HUDEP-2 (cell line): ENCODE measurements around the gene AMZ2.

ENCODE experiments used
- DNase-seq, 76 experiments: peaks; one replicate each; lab custom pipeline; 2025; ENCODE audit not compliant: unreplicated experiment in 76 of 76; lab: John Stamatoyannopoulos, UW

Gene AMZ2

DNA sequence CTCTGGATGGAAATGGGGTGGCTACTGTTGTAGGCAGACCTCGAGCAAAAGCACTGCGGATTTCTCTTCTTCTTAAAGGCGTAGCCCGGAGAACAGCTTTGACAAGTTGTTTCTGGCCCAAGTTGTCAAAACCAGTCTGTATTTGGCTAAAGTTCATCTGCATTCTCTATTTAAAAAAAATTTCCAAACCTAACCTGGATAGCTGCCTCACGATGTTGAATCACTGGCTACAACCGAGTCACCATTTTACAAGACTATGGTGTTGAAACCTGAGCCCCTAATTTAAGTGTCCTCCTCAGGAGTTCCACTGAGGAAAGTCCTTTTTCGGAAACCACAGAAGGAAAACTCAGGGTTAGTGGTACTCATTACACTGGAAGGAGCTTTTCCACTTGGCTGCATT, 41.6 kb downstream of the AMZ2 start:
- no peak for DNase-seq

GRCh38 chr17:68289936-68290267, 42.1 kb downstream of the AMZ2 start:
- DNase-seq = no peak

- DNase-seq = peak in 2 of 76 experiments; percentile 14 to 17
Observed at GRCh38 chr17:68290268-68290954, 42.6 kb downstream of the AMZ2 start.

GRCh38 chr17:68290955-68291835, 43.4 kb downstream of the AMZ2 start, which contains the start of the genes ARSG and SLC16A6:
Gene ARSG (plus strand): TSS chr17:68291495. CDS start chr17:68307494, 15,999 bp downstream.
Gene SLC16A6 (minus strand): TSS chr17:68291127. CDS start chr17:68278320, 12,807 bp downstream.
- peak in 68 of 76 experiments; percentile 9 to 79 (median 47) for DNase-seq

- peak in 56 of 76 experiments; percentile 5 to 83 (median 45) for DNase-seq
Observed at GRCh38 chr17:68291836-68292688, 44.2 kb downstream of the AMZ2 start.

- DNase-seq = no peak
Observed at GRCh38 chr17:68292689-68293040, 44.8 kb downstream of the AMZ2 start.

DNA sequence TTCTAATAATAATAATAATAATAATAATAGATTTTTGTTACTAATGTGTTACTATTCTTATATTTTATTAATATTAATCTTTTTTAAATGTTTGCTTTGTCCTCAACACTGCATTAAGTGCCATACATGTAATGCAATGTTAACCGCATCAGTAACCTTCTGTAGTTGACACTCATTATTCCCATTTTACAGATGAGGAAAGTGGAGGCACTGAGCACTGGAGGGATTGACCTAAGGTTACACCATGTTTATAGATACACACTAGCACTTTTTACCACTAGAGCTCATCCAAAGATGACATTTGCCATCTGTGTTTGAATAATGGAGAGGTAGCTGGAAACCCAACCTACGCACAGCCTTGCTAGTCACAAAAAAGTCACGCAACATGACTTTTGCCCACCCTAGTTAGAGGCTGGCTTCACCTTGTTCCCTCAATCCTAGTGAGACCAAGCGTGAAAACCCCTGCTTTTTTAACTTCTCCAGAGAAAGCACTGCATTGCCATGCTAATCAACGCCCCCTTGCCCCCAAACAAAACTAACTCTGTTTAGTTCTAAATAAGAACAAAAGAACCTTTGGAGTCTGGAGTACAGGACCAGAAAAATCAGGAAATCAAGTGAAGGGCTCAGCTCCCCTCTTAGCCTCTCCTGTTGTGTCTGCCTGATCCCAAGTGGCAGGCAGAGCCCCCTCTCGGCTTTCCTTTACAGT, 45.8 kb downstream of the AMZ2 start:
- DNase-seq = no peak

- DNase-seq = no peak
Observed at GRCh38 chr17:68294196-68294555, 46.3 kb downstream of the AMZ2 start.

- DNase-seq = no peak
Observed at GRCh38 chr17:68294617-68295016, 46.8 kb downstream of the AMZ2 start.

DNA sequence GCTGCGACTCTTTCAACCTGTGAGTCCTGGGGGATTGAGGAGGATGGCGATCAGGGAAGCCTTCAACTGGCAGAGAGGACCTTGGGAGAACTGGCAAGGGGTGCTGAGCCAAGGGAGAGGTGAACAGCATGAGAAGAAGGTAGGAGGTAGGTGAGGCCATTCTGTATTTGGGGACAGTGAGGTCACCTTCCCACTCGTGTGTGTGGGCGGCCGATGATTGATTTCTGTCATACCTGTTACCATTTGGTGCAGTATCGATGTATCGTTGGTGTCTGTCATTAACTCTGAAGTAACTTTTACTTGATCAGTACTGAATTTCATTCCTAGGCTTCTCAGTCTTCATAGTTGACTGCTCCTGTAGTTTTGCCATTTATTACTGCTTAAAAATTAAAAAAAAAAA, 47.2 kb downstream of the AMZ2 start:
- DNase-seq = no peak

DNA sequence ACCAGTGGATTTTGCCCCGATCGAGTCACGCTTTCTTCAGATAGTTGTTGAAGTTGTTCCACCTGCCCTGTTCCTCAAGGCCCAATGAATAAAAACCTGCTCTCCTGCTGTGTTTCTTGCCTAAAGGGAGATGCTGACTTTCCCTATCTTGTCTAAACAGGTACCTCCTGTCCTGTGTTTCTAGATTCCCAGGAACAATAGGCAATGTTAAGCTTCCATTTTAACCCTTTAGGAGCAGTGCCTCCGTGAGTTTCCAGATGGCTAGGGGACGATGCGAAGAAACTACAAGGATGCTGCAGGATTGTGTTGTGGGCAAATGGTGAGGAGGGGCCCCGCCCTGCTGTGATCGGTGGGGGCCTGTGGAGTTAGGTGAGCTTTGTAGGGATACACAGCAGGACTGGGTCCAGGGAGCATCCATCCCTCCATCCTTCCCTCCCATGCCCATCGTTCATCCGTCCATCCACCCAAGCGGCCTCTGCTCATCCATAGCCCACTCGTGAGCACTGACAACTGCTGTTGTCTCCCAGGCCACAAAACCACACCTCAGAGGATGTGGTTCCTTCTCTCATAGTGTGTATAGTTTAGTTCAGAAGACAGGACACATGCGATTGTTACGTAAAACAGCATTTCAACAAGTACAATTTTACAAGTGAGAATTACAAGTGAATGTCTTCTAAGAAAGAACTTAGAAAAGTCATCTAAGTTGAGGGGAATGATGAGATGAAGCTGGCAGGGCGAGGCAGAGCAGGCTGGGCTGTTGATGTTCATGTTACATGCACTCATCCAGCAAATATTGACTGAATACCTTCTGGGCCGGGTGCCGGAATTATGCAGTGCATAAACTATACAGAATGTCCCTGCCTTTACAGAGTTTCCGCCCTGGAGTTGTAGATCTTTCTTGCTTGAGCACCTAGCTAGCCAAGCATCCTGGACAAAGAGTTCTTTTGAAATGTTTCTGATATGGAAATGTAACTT, 48.7 kb downstream of the AMZ2 start:
- no peak for DNase-seq

- DNase-seq = no peak
Observed at GRCh38 chr17:68297195-68297594, 49.4 kb downstream of the AMZ2 start.

- DNase-seq = no peak
Observed at GRCh38 chr17:68298601-68299000, 50.8 kb downstream of the AMZ2 start.

DNA sequence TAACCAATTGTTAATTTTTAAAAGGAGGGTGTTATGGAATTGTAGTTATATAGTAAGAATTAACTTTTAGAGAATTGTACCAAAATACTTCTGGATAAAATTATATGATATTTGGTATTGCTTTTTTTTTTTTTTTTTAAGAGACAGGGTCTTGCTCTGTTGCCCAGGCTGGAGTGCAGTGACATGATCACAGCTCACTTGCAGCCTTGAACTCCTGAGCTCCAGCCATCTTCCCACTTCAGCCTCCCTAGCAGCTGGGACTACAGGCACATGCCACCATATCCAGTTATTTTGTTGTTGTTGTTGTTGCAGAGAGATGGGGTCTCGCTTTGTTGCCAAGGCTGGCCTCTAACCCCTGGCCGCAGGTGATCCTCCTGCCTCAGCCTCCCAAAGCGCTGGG, 52.0 kb downstream of the AMZ2 start:
- no peak for DNase-seq

DNA sequence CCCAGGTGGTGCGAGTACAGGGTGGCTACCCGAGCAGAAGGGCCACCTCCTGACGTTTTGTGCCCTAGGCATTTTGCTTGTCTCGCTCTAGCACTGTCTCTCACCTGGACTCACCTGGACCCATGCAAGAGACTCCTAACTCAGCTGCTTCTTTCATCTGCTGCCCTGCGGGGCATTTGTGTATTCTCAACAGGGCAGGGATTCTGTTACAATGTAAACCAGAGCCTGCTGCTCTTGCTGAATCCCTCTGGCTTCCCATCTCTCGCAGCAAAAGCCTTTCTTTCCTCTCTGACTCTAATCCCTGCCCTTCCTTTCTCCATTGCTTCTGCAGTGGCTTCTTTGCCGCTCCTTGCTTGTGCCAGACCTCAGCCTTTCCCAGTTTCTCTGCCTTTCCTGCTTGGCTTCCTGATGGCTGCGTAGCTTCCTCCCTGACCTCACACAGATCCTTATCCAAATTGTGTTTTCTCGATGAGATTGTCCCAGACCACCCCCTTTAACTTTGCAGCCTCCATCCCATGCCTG, 53.7 kb downstream of the AMZ2 start:
- DNase-seq = no peak

- DNase-seq = no peak
Observed at GRCh38 chr17:68302066-68302564, 54.3 kb downstream of the AMZ2 start.

DNA sequence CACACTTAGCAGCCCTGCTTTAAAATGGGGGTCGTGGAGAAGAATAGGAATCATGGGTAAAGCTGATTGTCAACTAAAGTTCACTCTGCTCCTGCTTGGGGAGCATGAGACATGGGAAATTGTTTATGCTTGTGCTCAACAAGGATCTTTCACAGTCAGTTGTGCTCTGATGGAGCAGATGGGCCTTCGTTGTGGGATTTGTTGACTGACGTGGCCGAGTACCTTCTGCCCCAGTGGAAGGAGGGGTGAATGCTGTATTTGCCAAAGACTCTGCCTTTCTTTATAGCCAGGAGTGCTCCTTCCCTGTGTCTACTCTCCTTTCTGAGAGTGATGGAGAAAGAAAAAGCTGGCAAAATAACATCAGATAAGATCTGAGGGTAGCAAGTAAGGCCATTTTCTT, 54.8 kb downstream of the AMZ2 start:
- no peak for DNase-seq

DNA sequence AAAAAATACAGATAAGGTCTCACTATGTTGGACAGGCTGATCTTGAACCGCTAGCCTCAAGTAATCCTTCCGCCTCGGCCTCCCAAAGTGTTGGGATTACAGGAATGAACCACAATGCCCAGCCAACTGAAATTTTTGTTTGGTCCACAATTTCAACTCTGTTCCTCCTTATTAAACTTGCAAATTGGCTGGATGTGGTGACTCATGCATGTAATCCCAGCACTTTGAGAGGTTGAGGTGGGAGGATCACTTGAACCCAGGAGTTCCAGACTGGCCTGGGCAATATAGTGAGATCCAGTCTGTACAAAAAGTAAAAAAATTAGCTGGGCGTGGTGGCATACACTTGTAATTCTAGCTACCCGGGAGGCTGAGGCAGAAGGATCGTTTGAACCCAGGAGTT, 56.9 kb downstream of the AMZ2 start:
- DNase-seq = no peak

GRCh38 chr17:68305142-68305541, 57.3 kb downstream of the AMZ2 start:
- DNase-seq = no peak
